H9 (cell line): Measurements from ENCODE around the gene LARP4B. TPM values are rescaled to one million over a fixed set of nuclear protein-coding genes. Genes with fewer than 3 reads are reported as not detected.
A peak's percentile ranks its signal among the peaks of the same experiment; 100 is the strongest.

Source experiments
- DNase-seq: peaks from one replicate; pipeline ENCODE4 v3.0.0-alpha.2; 2017
- H2AFZ ChIP-seq: one replicate; pipeline ENCODE4 v1.6.1; 2013; ENCODE audit warnings: mild to moderate bottlenecking, low read length, control low read depth, moderate library complexity
- H2AK5ac ChIP-seq: 2 replicates; pipeline ENCODE4 v1.6.1; 2013; ENCODE audit warnings: low read length, control low read depth, mixed read lengths; ENCODE audit not compliant: insufficient read length
- H2BK120ac ChIP-seq: one replicate; pipeline ENCODE4 v1.6.1; 2013; ENCODE audit warnings: low read depth, mild to moderate bottlenecking, low read length, control low read depth, inconsistent platforms; ENCODE audit not compliant: poor library complexity, severe bottlenecking
- H2BK12ac ChIP-seq: 2 replicates; pipeline ENCODE4 v1.6.1; 2013; ENCODE audit warnings: low read length, control low read depth, mixed read lengths, low read depth; ENCODE audit not compliant: insufficient read length
- H2BK15ac ChIP-seq: 2 replicates; pipeline ENCODE4 v1.6.1; 2013; ENCODE audit warnings: low read depth, low read length, control low read depth
- H2BK20ac ChIP-seq: one replicate; pipeline ENCODE4 v1.6.1; 2013; ENCODE audit warnings: low read depth, mild to moderate bottlenecking, low read length, control low read depth, inconsistent platforms; ENCODE audit not compliant: poor library complexity, severe bottlenecking
- H2BK5ac ChIP-seq: 2 replicates; pipeline ENCODE4 v1.6.1; 2013; ENCODE audit warnings: low read length, control low read depth, mixed read lengths; ENCODE audit not compliant: insufficient read length
- H3K14ac ChIP-seq: 2 replicates; pipeline ENCODE4 v1.6.1; 2013; ENCODE audit warnings: low read length, control low read depth; ENCODE audit not compliant: insufficient read depth
- H3K18ac ChIP-seq: 2 replicates; pipeline ENCODE4 v1.6.1; 2013; ENCODE audit warnings: low read depth, mild to moderate bottlenecking, mixed read lengths, low read length, control low read depth; ENCODE audit not compliant: insufficient read length
- H3K23ac ChIP-seq: 2 replicates; pipeline ENCODE4 v1.6.1; 2013; ENCODE audit warnings: low read length, control low read depth, mixed read lengths, low read depth; ENCODE audit not compliant: insufficient read length
- H3K23me2 ChIP-seq: 2 replicates; pipeline ENCODE4 v1.6.1; 2013; ENCODE audit warnings: low read depth, mild to moderate bottlenecking, mixed read lengths, low read length, control low read depth; ENCODE audit not compliant: insufficient read length, poor library complexity, severe bottlenecking
- H3K27ac ChIP-seq: 2 replicates; pipeline ENCODE4 v1.5.1; 2013; ENCODE audit warnings: low read length, control low read depth, mixed read lengths, low read depth; ENCODE audit not compliant: insufficient read length
- H3K27me3 ChIP-seq: 2 replicates; pipeline ENCODE4 v1.6.1; 2013; ENCODE audit warnings: low read length, control low read depth, inconsistent platforms; ENCODE audit not compliant: insufficient read depth
- H3K4ac ChIP-seq: 2 replicates; pipeline ENCODE4 v1.6.1; 2013; ENCODE audit warnings: low read depth, mild to moderate bottlenecking, control low read depth, inconsistent platforms, low read length, moderate library complexity
- H3K4me1 ChIP-seq: 2 replicates; pipeline ENCODE4 v1.6.1; 2013; ENCODE audit warnings: low read length, control low read depth, inconsistent platforms; ENCODE audit not compliant: insufficient read depth
- H3K4me2 ChIP-seq: 2 replicates; pipeline ENCODE4 v1.6.1; 2013; ENCODE audit warnings: low read length, control low read depth, mixed read lengths; ENCODE audit not compliant: insufficient read length, insufficient read depth
- H3K56ac ChIP-seq: 2 replicates; pipeline ENCODE4 v1.6.1; 2013; ENCODE audit warnings: low read depth, mild to moderate bottlenecking, mixed read lengths, low read length, control low read depth; ENCODE audit not compliant: insufficient read length
- H3K79me1 ChIP-seq: 2 replicates; pipeline ENCODE4 v1.6.1; 2013; ENCODE audit warnings: low read depth, mild to moderate bottlenecking, moderate library complexity, low read length, control low read depth, inconsistent platforms; ENCODE audit not compliant: insufficient read depth, poor library complexity, severe bottlenecking
- H3K79me2 ChIP-seq: 2 replicates; pipeline ENCODE4 v1.6.1; 2013; ENCODE audit warnings: low read length, control low read depth, inconsistent platforms; ENCODE audit not compliant: insufficient read depth
- H3K9ac ChIP-seq: 2 replicates; pipeline ENCODE4 v1.6.1; 2013; ENCODE audit warnings: low read length, control low read depth, mixed read lengths; ENCODE audit not compliant: insufficient read length; ENCODE audit errors: extremely low read depth
- H3K9me3 ChIP-seq: one replicate; pipeline ENCODE4 v1.6.1; 2013; ENCODE audit warnings: low read depth, low read length, inconsistent platforms; ENCODE audit not compliant: control insufficient read depth
- H3T11ph ChIP-seq: one replicate; pipeline ENCODE4 v1.6.1; 2013; ENCODE audit warnings: mild to moderate bottlenecking, low read length, control low read depth, inconsistent platforms
- H4K20me1 ChIP-seq: one replicate; pipeline ENCODE4 v1.6.1; 2013; ENCODE audit not compliant: control insufficient read depth, insufficient read length, insufficient read depth
- H4K5ac ChIP-seq: 2 replicates; pipeline ENCODE4 v1.6.1; 2013; ENCODE audit warnings: low read depth, mild to moderate bottlenecking, mixed read lengths, low read length, control low read depth; ENCODE audit not compliant: insufficient read length
- H4K8ac ChIP-seq: replicated peaks from 2 replicates; pipeline ENCODE4 v1.6.1; 2013; ENCODE audit warnings: low read length, control low read depth, mixed read lengths, low read depth; ENCODE audit not compliant: insufficient read length
- H4K91ac ChIP-seq: 2 replicates; pipeline ENCODE4 v1.6.1; 2013; ENCODE audit warnings: low read depth, mild to moderate bottlenecking, moderate library complexity, mixed read lengths, low read length, control low read depth; ENCODE audit not compliant: insufficient read length
- H3K27ac Mint-ChIP-seq, 3 experiments: 2 replicates in 2 of 3; 3 replicates in 1 of 3; pipeline ENCODE4 v1.8.0; 2020 to 2021; ENCODE audit warnings: mixed read lengths in 3 of 3, mild to moderate bottlenecking in 1 of 3, moderate library complexity in 1 of 3
- H3K27me3 Mint-ChIP-seq: 2 replicates; pipeline ENCODE4 v1.8.0; 2021; ENCODE audit warnings: low read depth, mild to moderate bottlenecking, moderate library complexity, mixed read lengths
- H3K36me3 Mint-ChIP-seq, 3 experiments: 2 replicates in 2 of 3; 3 replicates in 1 of 3; pipeline ENCODE4 v1.8.0; 2020 to 2021; ENCODE audit warnings: low read depth in 3 of 3, mixed read lengths in 3 of 3; ENCODE audit not compliant: insufficient read depth in 1 of 3
- H3K4me1 Mint-ChIP-seq, 2 experiments: 2 replicates each; pipeline ENCODE4 v1.8.0; 2020; ENCODE audit warnings: mixed read lengths in 2 of 2
- H3K4me3 Mint-ChIP-seq, 2 experiments: 2 replicates in 1 of 2; 3 replicates in 1 of 2; pipeline ENCODE4 v1.8.0; 2020 to 2021; ENCODE audit warnings: mild to moderate bottlenecking in 2 of 2, mixed read lengths in 2 of 2, moderate library complexity in 1 of 2
- H3K9me3 Mint-ChIP-seq, 2 experiments: 2 replicates in 1 of 2; 3 replicates in 1 of 2; pipeline ENCODE4 v1.8.0; 2020; ENCODE audit warnings: mild to moderate bottlenecking in 2 of 2, mixed read lengths in 2 of 2, moderate library complexity in 1 of 2
- WGBS: extraction: QIAGEN DNeasy Blood & Tissue Kit; methylation state at CpG from one replicate; pipeline ENCODE4 v1.1.7; 2013; ENCODE audit warnings: missing lambda C conversion rate, low lambda C conversion rate, mixed read lengths; ENCODE audit not compliant: insufficient read length; ENCODE audit errors: extremely low coverage; 5-methylcytosine and 5-hydroxymethylcytosine counted together
- total RNA-seq: library from RNA; stranded (reverse); gene quantifications from 2 replicates; pipeline ENCODE4 v1.2.1, GENCODE V29; 2021
- TF ChIP-seq, protein P1 (sequence below): fragments of 200-600 bp; sonication (generic); conservative IDR thresholded peaks from 3 replicates; pipeline ENCODE4 v1.8.0; 2021; ENCODE audit warnings: antibody characterized with exemption, mild to moderate bottlenecking

LARP4B gene
- total RNA-seq, 1 experiment from 2014 or later, result 88.9 TPM

DNA sequence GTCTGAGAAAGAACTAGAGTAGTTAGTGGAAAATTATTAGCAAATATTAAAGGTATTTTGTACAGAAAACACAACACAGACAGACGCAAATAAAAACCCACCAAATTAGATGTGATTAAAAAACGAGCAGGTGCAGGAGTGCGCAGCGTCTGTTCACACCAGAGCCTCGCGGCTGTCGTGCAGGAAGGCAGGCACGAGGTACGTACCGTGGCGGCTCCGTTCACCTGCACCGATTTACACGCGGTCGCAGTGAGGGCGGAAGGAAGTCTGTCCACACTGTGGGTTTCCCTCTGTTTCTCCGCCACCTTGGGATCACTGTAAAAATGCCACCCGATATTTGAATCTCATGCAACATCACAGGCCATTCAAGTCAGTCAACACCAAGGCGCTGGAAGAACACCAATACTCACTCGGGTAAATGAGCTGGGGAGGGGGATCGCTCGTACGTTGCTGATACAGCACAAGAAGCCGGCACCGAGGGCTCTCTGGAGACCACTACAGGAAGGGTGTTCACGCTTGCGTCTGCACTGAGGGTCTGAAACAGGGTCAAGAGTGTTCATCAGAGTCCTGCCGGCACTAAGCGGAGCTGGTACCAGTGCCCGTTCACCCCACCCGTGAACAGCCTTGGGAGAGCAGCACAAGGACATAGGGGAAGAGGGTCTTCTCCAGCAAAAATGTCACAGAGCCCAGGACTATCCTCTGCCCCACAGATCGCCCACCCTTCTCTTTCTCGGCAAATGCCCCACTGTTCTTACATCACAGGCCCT is 116.8 kb downstream of the LARP4B start:
- TF ChIP-seq, protein P1, sequence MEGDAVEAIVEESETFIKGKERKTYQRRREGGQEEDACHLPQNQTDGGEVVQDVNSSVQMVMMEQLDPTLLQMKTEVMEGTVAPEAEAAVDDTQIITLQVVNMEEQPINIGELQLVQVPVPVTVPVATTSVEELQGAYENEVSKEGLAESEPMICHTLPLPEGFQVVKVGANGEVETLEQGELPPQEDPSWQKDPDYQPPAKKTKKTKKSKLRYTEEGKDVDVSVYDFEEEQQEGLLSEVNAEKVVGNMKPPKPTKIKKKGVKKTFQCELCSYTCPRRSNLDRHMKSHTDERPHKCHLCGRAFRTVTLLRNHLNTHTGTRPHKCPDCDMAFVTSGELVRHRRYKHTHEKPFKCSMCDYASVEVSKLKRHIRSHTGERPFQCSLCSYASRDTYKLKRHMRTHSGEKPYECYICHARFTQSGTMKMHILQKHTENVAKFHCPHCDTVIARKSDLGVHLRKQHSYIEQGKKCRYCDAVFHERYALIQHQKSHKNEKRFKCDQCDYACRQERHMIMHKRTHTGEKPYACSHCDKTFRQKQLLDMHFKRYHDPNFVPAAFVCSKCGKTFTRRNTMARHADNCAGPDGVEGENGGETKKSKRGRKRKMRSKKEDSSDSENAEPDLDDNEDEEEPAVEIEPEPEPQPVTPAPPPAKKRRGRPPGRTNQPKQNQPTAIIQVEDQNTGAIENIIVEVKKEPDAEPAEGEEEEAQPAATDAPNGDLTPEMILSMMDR, result no peak
- Mint-ChIP-seq H3K4me3 (no peak overlapping the region), H3K27me3 (no peaks in the 10 kb centered on the region), H3K27ac (peak overlapping the region; percentile 8 to 13 (median 8); a peak in 2 of 7 replicates), H3K36me3 (peaks cover 39 to 79% (median 74%) of the 10 kb centered on the region in 3 experiments; a peak in 6 of 7 replicates), H3K4me1 (no peaks in the 10 kb centered on the region), H3K9me3 (no peaks in the 10 kb centered on the region)
- H4K91ac ChIP-seq, result no peak overlapping the region
- no peak overlapping the region for H3K27ac ChIP-seq
- no peak overlapping the region for H3K18ac ChIP-seq
- H3K79me2 ChIP-seq, result no peaks in the 10 kb centered on the region
- no peak overlapping the region for H2BK15ac ChIP-seq
- H3K79me1 ChIP-seq, result no peaks in the 10 kb centered on the region
- no CpG with 5 or more reads among the region's 34 CpGs for WGBS
- no peaks in the 10 kb centered on the region for H3K4me1 ChIP-seq
- H4K8ac ChIP-seq, result no peak overlapping the region
- peaks cover 2% of the 10 kb centered on the region for H4K20me1 ChIP-seq
- no peak overlapping the region for H2BK20ac ChIP-seq
- no peaks in the 10 kb centered on the region; the same call in 1 of the 2 replicates for H3K27me3 ChIP-seq
- no peak overlapping the region for H3K23ac ChIP-seq
- H3K14ac ChIP-seq, result no peak overlapping the region
- H3K4me2 ChIP-seq, result no peak overlapping the region
- no peak overlapping the region for H3K56ac ChIP-seq
- no peak overlapping the region for H3T11ph ChIP-seq
- no peak overlapping the region for H2AFZ ChIP-seq
- no peak overlapping the region for H2BK12ac ChIP-seq
- no peak overlapping the region for H2BK120ac ChIP-seq
- H2AK5ac ChIP-seq, result no peak overlapping the region
- no peak for DNase-seq
- H3K9me3 ChIP-seq, result no peaks in the 10 kb centered on the region
- no peak overlapping the region for H4K5ac ChIP-seq
- no peaks in the 10 kb centered on the region for H3K23me2 ChIP-seq
- H3K9ac ChIP-seq, result no peak overlapping the region
- H2BK5ac ChIP-seq, result no peak overlapping the region
- H3K4ac ChIP-seq, result no peak overlapping the region
